ENCODE measurements around the gene LSM14A. TPM values are rescaled to one million over a fixed set of nuclear protein-coding genes. Genes with fewer than 3 reads are reported as not detected.

The LSM14A gene
- total RNA-seq, 3 donors from 2014 or later, result 106 to 129 (median 126) TPM

- no peak for DNase-seq (ENCODE audit: low spot score in 2 of 2)
- Histone ChIP-seq H3K9me3 (no peaks in the 10 kb centered on the region), H3K27ac (no peak overlapping the region), H3K36me3 (no peaks in the 10 kb centered on the region), H3K4me1 (peaks cover 0 to 25% of the 10 kb centered on the region in 2 donors), H3K27me3 (no peaks in the 10 kb centered on the region), H3K4me3 (no peak overlapping the region)
- TF ChIP-seq POLR2A (IDR thresholded peaks at IDR 0.05), result no peak
- TF ChIP-seq CTCF (IDR thresholded peaks at IDR 0.05), result no peak
- TF ChIP-seq POLR2AphosphoS5 (IDR thresholded peaks at IDR 0.05), result no peak
- intact Hi-C loops (cut with DNase I; ENCODE audit: low total_unique reads), result no loop called here
Observed at GRCh38 chr19:34181111-34181864, 9.0 kb downstream of the LSM14A start.

DNA sequence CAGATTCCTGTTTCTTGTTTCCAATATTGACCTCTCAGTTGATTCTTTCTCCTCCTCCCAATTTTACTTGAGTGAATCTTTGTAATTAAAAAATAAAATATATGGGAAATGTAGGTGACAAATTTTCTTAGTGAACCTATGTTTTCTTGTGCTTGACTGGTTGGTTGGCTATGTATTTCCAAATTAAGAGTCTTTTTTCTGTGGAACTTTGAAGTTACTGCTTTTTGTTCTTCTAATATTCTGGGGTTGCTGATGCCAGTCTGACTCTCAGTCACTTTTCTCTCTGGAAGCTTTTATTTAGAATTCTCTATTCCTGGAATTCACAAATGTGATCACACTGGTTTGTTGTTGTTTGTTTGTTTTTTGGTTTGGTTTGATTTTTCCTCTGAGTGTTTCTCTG is 9.8 kb downstream of the LSM14A start:
- Histone ChIP-seq H3K27ac (no peak overlapping the region), H3K4me3 (no peak overlapping the region), H3K36me3 (no peaks in the 10 kb centered on the region), H3K27me3 (no peaks in the 10 kb centered on the region), H3K4me1 (peaks cover 0 to 18% of the 10 kb centered on the region in 2 donors), H3K9me3 (no peaks in the 10 kb centered on the region)
- intact Hi-C loops (cut with DNase I; ENCODE audit: low total_unique reads), result no loop called here
- TF ChIP-seq CTCF (IDR thresholded peaks at IDR 0.05) (no peak), POLR2A (IDR thresholded peaks at IDR 0.05) (no peak), POLR2AphosphoS5 (IDR thresholded peaks at IDR 0.05) (no peak)
- no peak for DNase-seq (ENCODE audit: low spot score in 2 of 2)

- intact Hi-C loops (cut with DNase I; ENCODE audit: low total_unique reads), result no loop called here
- Histone ChIP-seq H3K9me3 (no peaks in the 10 kb centered on the region), H3K36me3 (no peaks in the 10 kb centered on the region), H3K4me3 (peak overlapping the region in 1 of 3 donors; percentile 21), H3K27ac (peak overlapping the region in 1 of 2 donors; percentile 6), H3K4me1 (no peaks in the 10 kb centered on the region), H3K27me3 (no peaks in the 10 kb centered on the region)
- no peak for TF ChIP-seq POLR2AphosphoS5 (IDR thresholded peaks at IDR 0.05)
- TF ChIP-seq POLR2A (IDR thresholded peaks at IDR 0.05), result no peak
- no peak for DNase-seq (ENCODE audit: low spot score in 2 of 2)
Observed at GRCh38 chr19:34184880-34185491, 12.7 kb downstream of the LSM14A start.

GRCh38 chr19:34186205-34186604 is 13.9 kb downstream of the LSM14A start:
- Histone ChIP-seq H3K4me3 (no peak overlapping the region), H3K4me1 (no peaks in the 10 kb centered on the region), H3K36me3 (no peaks in the 10 kb centered on the region), H3K9me3 (no peaks in the 10 kb centered on the region), H3K27me3 (no peaks in the 10 kb centered on the region), H3K27ac (no peak overlapping the region)
- DNase-seq (ENCODE audit: low spot score in 2 of 2), result no peak
- intact Hi-C loops (cut with DNase I; ENCODE audit: low total_unique reads), result no loop called here
- TF ChIP-seq POLR2A (IDR thresholded peaks at IDR 0.05) (no peak), POLR2AphosphoS5 (IDR thresholded peaks at IDR 0.05) (no peak), CTCF (IDR thresholded peaks at IDR 0.05) (no peak)

DNA sequence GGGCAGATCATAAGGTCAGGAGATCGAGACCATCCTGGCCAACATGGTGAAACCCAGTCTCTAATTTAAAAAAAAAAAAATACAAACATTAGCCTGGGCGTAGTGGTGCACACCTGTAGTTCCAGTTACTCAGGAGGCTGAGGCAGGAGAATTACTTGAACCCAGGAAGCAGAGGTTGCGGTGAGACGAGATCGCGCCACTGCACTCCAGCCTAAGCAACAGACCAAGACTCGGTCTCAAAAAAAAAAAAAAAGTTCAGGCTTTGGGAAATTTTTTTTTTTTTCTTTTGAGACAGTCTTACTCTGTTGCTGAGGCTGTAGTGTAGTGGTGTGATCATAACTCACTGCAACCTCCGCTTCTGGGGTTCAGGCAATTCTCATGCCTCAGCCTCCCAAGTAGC is 14.7 kb downstream of the LSM14A start:
- Histone ChIP-seq H3K4me1 (no peaks in the 10 kb centered on the region), H3K27ac (no peak overlapping the region), H3K4me3 (no peak overlapping the region), H3K36me3 (no peaks in the 10 kb centered on the region), H3K9me3 (no peaks in the 10 kb centered on the region), H3K27me3 (no peaks in the 10 kb centered on the region)
- DNase-seq (ENCODE audit: low spot score in 2 of 2), result no peak
- no peak for TF ChIP-seq CTCF (IDR thresholded peaks at IDR 0.05)
- TF ChIP-seq POLR2A (IDR thresholded peaks at IDR 0.05), result no peak
- TF ChIP-seq POLR2AphosphoS5 (IDR thresholded peaks at IDR 0.05), result no peak
- intact Hi-C loops (cut with DNase I; ENCODE audit: low total_unique reads), result no loop called here

Measured in breast epithelium (tissue), 4 donors.